ENCODE measurements around the gene VGLL1.

- TF ChIP-seq CTCF (IDR thresholded peaks at IDR 0.05 in 8 of 11, conservative IDR thresholded peaks at IDR 0.05 in 3 of 11) (no peak), POLR2A (IDR thresholded peaks at IDR 0.05) (no peak)
Observed at GRCh38 chrX:136496186-136496763, 35.7 kb upstream of the VGLL1 start.

Measured in spleen (tissue), 7 donors.